Breast epithelium (tissue), 3 donors: ENCODE data around the gene KIAA0753.

ENCODE experiments used
- POLR2A ChIP-seq: fragments of 450-650 bp; IDR thresholded peaks from one replicate; pipeline ENCODE4 v1.6.1; 2016; ENCODE audit warnings: antibody characterized with exemption, mild to moderate bottlenecking, moderate library complexity
- POLR2AphosphoS5 ChIP-seq, 3 donors: sonication (generic); formaldehyde crosslinking; IDR thresholded peaks; one replicate each; pipeline ENCODE4 v1.6.1; 2017; ENCODE audit warnings: antibody characterized with exemption in 3 of 3
- TF ChIP-seq, protein P1 (sequence below), 3 donors: fragments of 450-650 bp; IDR thresholded peaks; one replicate each; pipeline ENCODE4 v1.5.1; 2016 to 2017; ENCODE audit warnings: antibody characterized with exemption in 3 of 3, mild to moderate bottlenecking in 3 of 3, moderate library complexity in 3 of 3

DNA sequence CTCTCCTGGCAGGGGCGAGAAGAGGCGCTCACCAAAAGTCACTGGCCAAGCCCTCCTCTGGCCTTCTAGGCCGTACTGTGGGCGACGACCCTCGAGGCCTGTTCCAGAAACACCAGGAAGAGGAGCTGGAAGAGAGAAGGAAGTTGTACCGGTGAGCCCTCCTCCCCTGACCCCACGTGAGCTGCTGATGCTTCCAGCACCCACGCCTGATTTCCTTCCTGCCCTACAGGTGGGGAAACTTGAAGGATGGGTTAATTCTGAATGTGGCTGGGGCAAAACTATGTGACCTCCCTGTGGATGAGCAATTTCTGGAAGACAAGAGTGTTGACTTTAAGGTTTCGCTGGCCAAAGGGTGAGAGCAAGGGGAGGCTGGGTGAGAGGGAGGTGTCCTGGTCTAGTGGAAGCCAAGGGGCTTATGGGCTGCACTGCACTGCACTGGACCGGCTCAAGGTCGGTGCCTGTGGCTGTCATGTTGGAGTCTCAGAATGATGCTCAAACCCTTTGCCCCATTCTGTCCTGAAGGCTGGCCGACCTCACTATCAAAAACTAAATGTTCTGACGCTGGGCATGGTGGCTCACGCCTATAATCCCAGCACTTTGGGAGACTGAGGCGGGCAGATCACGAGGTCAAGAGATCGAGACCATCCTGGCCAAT is 17.2 kb upstream of the KIAA0753 start:
- TF ChIP-seq, protein P1, sequence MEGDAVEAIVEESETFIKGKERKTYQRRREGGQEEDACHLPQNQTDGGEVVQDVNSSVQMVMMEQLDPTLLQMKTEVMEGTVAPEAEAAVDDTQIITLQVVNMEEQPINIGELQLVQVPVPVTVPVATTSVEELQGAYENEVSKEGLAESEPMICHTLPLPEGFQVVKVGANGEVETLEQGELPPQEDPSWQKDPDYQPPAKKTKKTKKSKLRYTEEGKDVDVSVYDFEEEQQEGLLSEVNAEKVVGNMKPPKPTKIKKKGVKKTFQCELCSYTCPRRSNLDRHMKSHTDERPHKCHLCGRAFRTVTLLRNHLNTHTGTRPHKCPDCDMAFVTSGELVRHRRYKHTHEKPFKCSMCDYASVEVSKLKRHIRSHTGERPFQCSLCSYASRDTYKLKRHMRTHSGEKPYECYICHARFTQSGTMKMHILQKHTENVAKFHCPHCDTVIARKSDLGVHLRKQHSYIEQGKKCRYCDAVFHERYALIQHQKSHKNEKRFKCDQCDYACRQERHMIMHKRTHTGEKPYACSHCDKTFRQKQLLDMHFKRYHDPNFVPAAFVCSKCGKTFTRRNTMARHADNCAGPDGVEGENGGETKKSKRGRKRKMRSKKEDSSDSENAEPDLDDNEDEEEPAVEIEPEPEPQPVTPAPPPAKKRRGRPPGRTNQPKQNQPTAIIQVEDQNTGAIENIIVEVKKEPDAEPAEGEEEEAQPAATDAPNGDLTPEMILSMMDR (IDR thresholded peaks at IDR 0.05) = no peak
- TF ChIP-seq POLR2AphosphoS5 (IDR thresholded peaks at IDR 0.05) = no peak
- TF ChIP-seq POLR2A = no peak
